CD4-positive, alpha-beta T cell treated with Interleukin-6 for 4 hours (primary cell): Measurements from ENCODE around the gene PLPP4.

Experiments
- DNase-seq: peaks from one replicate; pipeline ENCODE4 v3.0.0-alpha.2; 2020; ENCODE audit warnings: mixed read lengths

The PLPP4 gene

GRCh38 chr10:120527691-120528090 lies 70.7 kb downstream of the PLPP4 start:
- no peak for DNase-seq

GRCh38 chr10:120530699-120531098 lies 73.7 kb downstream of the PLPP4 start:
- no peak for DNase-seq

GRCh38 chr10:120538091-120538490 lies 81.1 kb downstream of the PLPP4 start:
- no peak for DNase-seq

- no peak for DNase-seq
These were observed 82.0 kb downstream of the PLPP4 start for GRCh38 chr10:120539076-120539475.

GRCh38 chr10:120540486-120540885 lies 83.5 kb downstream of the PLPP4 start:
- DNase-seq = no peak

- no peak for DNase-seq
These were observed 85.0 kb downstream of the PLPP4 start for GRCh38 chr10:120541984-120542383.

GRCh38 chr10:120542591-120542990 lies 85.6 kb downstream of the PLPP4 start:
- no peak for DNase-seq

- DNase-seq = no peak
These were observed 86.3 kb downstream of the PLPP4 start for GRCh38 chr10:120543291-120543690.

- DNase-seq = no peak
These were observed 91.2 kb downstream of the PLPP4 start for GRCh38 chr10:120548210-120548609.

GRCh38 chr10:120552262-120552661 lies 95.2 kb downstream of the PLPP4 start:
- DNase-seq = no peak

GRCh38 chr10:120553911-120554310 lies 96.9 kb downstream of the PLPP4 start:
- DNase-seq = no peak

- DNase-seq = no peak
These were observed 98.4 kb downstream of the PLPP4 start for GRCh38 chr10:120555436-120555835.

- DNase-seq = no peak
These were observed 99.0 kb downstream of the PLPP4 start for GRCh38 chr10:120555842-120556532.

GRCh38 chr10:120557311-120557710 lies 100.3 kb downstream of the PLPP4 start:
- DNase-seq = no peak

GRCh38 chr10:120559800-120560199 lies 102.8 kb downstream of the PLPP4 start:
- DNase-seq = no peak

- no peak for DNase-seq
These were observed 105.9 kb downstream of the PLPP4 start for GRCh38 chr10:120562956-120563355.

- DNase-seq = no peak
These were observed 113.4 kb downstream of the PLPP4 start for GRCh38 chr10:120570418-120570817.

- DNase-seq = no peak
These were observed 114.2 kb downstream of the PLPP4 start for GRCh38 chr10:120571266-120571665.

- no peak for DNase-seq
These were observed 115.3 kb downstream of the PLPP4 start for GRCh38 chr10:120572307-120572706.

GRCh38 chr10:120573355-120573754 lies 116.3 kb downstream of the PLPP4 start:
- DNase-seq = no peak

GRCh38 chr10:120574981-120575380 lies 118.0 kb downstream of the PLPP4 start:
- DNase-seq = no peak

GRCh38 chr10:120575411-120575810 lies 118.4 kb downstream of the PLPP4 start:
- no peak for DNase-seq

- no peak for DNase-seq
These were observed 121.1 kb downstream of the PLPP4 start for GRCh38 chr10:120578134-120578533.

GRCh38 chr10:120578890-120579289 lies 121.9 kb downstream of the PLPP4 start:
- no peak for DNase-seq
